Spinal cord (tissue), 10 donors: Measurements from ENCODE around the gene AGBL1. TPM values are rescaled to one million over a fixed set of nuclear protein-coding genes. Genes with fewer than 3 reads are reported as not detected.
"Not testable (repeated sequence)": the region's sequence is repeated elsewhere in the genome, so short reads cannot be mapped to it uniquely, and the experiment has no call there.

Experiments used
- DNase-seq, 6 donors: peaks; one replicate each; pipeline versions ENCODE4 v3.0.0 to v3.0.0-alpha.2; 2013 to 2015; ENCODE audit warnings: low spot score in 6 of 6, low read depth in 4 of 6
- H3K27ac ChIP-seq: one replicate; pipeline ENCODE4 v1.5.1; 2013; ENCODE audit warnings: low read depth, low read length, control low read depth
- H3K27me3 ChIP-seq: one replicate; pipeline ENCODE4 v1.6.1; 2013; ENCODE audit warnings: low read length; ENCODE audit not compliant: control insufficient read depth, insufficient read depth
- H3K36me3 ChIP-seq: one replicate; pipeline ENCODE4 v1.6.1; 2013; ENCODE audit warnings: low read length; ENCODE audit not compliant: control insufficient read depth, insufficient read depth
- H3K4me1 ChIP-seq: one replicate; pipeline ENCODE4 v1.6.1; 2013; ENCODE audit warnings: low read length; ENCODE audit not compliant: control insufficient read depth, insufficient read depth
- H3K4me3 ChIP-seq: one replicate; pipeline ENCODE4 v1.5.1; 2013; ENCODE audit warnings: low read depth, low read length, control low read depth
- H3K9me3 ChIP-seq: one replicate; pipeline ENCODE4 v1.6.1; 2013; ENCODE audit warnings: low read length; ENCODE audit not compliant: control insufficient read depth, insufficient read depth
- WGBS: methylation state at CpG from one replicate; pipeline ENCODE4 v1.1.5; 2013; ENCODE audit warnings: missing lambda C conversion rate; ENCODE audit not compliant: insufficient coverage; 5-methylcytosine and 5-hydroxymethylcytosine counted together
- polyA plus RNA-seq, 2 donors: library from polyadenylated mRNA; unstranded; fragments of 120-200 nt; gene quantifications; one replicate each; pipeline ENCODE4 v1.2.1, GENCODE V29; 2013; ENCODE audit not compliant: insufficient read length in 2 of 2
- total RNA-seq, 2 donors: library from RNA; depleted of rRNA in 1 of 2; stranded (reverse); fragments of 120-200 nt in 1 of 2; fragments of >200 nt in 1 of 2; gene quantifications; one replicate each; pipeline versions ENCODE4 v1.2.3 to v1.2.4, GENCODE V29; 2013 to 2014
- donor health status: healthy.

The AGBL1 gene
- total and polyA plus RNA-seq, 4 donors = 0.33 to 1.1 (median 0.45) TPM

DNA sequence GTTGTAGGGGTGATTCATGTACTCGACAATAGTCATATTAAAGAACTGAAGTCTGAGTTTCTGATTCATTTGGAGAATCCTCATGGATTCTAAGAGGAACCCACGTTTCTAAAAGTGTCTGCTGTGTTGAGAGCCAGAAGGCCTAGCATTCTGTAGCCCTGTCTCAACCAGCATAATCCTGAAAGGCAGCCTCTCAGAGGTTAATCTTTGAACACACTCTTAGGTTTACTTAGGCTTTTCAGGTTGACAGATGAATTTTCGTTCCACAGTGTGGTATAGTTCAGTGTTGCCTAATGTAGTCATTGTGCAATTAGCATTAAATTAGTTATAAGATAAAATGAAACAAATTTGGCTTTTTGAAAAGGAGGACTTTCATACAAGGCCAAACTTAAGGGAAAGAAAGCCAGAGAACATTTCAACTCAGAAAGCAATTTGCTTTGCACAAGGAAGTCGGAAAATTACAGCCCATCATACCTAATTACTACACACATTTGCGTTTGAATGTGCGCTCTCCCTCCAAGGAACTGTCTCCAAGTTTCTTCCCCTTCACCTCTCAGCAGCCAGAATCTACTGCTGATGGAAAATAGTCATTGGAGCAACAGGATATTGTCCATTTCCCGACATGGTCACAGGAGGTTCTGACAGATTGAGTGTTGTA lies 42.0 kb downstream of the AGBL1 start:
- Histone ChIP-seq H3K4me3 (no peak overlapping the region), H3K9me3 (no peaks in the 10 kb centered on the region), H3K4me1 (no peaks in the 10 kb centered on the region), H3K27ac (no peak overlapping the region), H3K36me3 (no peaks in the 10 kb centered on the region), H3K27me3 (no peaks in the 10 kb centered on the region)
- 74% methylated on average over 3 of the region's 7 CpGs for WGBS
- peak in 1 of 6 donors; percentile 13 for DNase-seq

GRCh38 chr15:86122691-86123391 lies 43.2 kb downstream of the AGBL1 start:
- not testable (repeated sequence) for H3K36me3 ChIP-seq, H3K4me3 ChIP-seq, H3K27ac ChIP-seq, H3K9me3 ChIP-seq, DNase-seq, H3K27me3 ChIP-seq, H3K4me1 ChIP-seq
- WGBS = 100% methylated on average over 2 of the region's 3 CpGs

DNA sequence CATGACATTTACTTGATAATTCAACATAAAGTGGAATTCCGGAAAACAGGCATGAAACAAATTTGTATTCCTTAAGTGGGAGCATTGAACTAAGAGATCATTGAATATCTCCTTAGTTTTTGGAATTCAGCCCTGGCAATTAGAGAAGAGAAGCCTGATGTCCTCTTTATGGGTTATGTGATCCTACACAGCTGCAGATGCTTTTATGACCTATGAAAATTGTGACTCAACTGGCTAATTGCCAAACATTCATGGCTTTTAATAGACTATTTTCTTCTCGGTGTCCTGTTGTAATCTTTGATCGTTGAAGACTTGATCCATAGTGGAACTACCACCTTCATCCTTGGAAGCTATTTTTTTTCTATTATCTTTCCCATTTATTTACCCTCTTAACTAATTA lies 46.1 kb downstream of the AGBL1 start:
- no peaks in the 10 kb centered on the region for H3K27me3 ChIP-seq
- no peaks in the 10 kb centered on the region for H3K36me3 ChIP-seq
- H3K27ac ChIP-seq = no peak overlapping the region
- DNase-seq = no peak
- H3K9me3 ChIP-seq = no peaks in the 10 kb centered on the region
- 87% methylated on average over 2 of the region's 3 CpGs for WGBS
- H3K4me3 ChIP-seq = no peak overlapping the region
- no peaks in the 10 kb centered on the region for H3K4me1 ChIP-seq

DNA sequence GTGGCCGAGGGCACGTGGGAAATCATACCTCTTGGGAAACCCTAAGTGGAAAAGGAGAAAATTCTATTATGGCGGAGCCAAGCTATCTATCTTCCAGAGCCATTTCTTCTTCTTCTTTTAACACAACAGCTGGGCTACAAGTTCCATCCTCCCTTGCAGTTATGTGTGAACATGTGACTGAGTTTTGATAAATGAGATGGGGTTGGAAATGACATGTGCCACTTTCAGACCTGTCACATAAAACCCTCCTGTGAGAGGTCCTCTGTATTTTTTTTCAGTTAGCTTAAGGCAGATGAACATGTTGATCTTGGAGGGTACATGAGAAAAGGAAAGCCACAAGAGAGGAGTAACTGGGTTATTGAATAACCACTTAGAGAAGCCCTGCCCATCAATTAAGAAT lies 47.9 kb downstream of the AGBL1 start:
- no CpG with 5 or more reads among the region's 3 CpGs for WGBS
- Histone ChIP-seq H3K4me1 (no peaks in the 10 kb centered on the region), H3K27ac (no peak overlapping the region), H3K4me3 (no peak overlapping the region), H3K9me3 (no peaks in the 10 kb centered on the region), H3K36me3 (no peaks in the 10 kb centered on the region), H3K27me3 (no peaks in the 10 kb centered on the region)
- no peak for DNase-seq

DNA sequence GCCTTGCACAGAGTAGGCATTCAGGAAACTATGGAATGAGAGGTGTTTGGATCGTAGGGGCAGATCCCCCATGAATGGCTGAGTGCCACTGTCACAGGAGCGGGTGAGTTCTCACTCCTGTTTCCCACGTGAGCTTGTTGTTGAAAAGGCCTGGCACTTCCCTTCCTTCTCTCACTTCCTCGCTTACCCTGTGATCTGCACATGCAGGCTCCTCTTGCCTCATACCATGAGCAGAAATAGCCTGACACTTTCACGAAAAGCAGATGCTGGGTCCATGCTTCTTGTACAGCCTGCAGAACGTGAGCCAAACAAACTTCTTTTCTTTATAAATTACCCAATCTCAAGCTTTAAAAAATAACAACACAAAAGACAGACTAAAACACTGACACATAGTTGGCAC lies 55.4 kb downstream of the AGBL1 start:
- Histone ChIP-seq H3K27me3 (no peaks in the 10 kb centered on the region), H3K9me3 (no peaks in the 10 kb centered on the region), H3K4me1 (no peaks in the 10 kb centered on the region), H3K36me3 (no peaks in the 10 kb centered on the region), H3K4me3 (no peak overlapping the region), H3K27ac (no peak overlapping the region)
- peak in 1 of 6 donors; percentile 13 for DNase-seq
- 48% methylated on average over 4 of the region's 6 CpGs for WGBS

- Histone ChIP-seq H3K27me3 (no peaks in the 10 kb centered on the region), H3K9me3 (no peaks in the 10 kb centered on the region), H3K27ac (no peak overlapping the region), H3K4me3 (no peak overlapping the region), H3K4me1 (no peaks in the 10 kb centered on the region), H3K36me3 (no peaks in the 10 kb centered on the region)
- WGBS = no CpG with 5 or more reads among the region's 2 CpGs
- DNase-seq = no peak
These were observed 57.2 kb downstream of the AGBL1 start for GRCh38 chr15:86136861-86137260.

GRCh38 chr15:86138798-86139197 lies 59.1 kb downstream of the AGBL1 start:
- no peaks in the 10 kb centered on the region for H3K4me1 ChIP-seq
- no CpG with 5 or more reads among the region's 3 CpGs for WGBS
- no peaks in the 10 kb centered on the region for H3K27me3 ChIP-seq
- no peak overlapping the region for H3K27ac ChIP-seq
- no peaks in the 10 kb centered on the region for H3K36me3 ChIP-seq
- no peak for DNase-seq
- no peaks in the 10 kb centered on the region for H3K9me3 ChIP-seq
- no peak overlapping the region for H3K4me3 ChIP-seq

DNA sequence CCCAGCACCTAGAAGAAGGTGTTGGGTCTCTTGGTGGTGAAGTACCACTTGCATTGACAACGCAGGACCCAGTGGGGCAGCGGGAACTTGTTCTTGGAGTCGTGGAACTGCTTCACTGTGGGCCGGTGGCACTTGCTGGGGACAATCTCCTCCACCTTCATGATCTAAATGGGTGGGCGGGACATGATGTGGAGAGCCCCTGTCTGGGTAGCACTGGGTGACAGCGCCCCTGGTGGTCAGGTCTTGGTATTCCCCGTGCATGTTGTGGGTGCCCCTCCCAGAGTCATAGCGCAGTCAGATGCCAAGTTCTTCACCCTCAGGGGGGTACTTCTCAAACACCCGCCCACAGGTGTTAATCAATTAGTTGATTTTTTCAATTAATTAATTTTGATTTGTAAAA lies 60.2 kb downstream of the AGBL1 start:
- no peaks in the 10 kb centered on the region for H3K27me3 ChIP-seq
- no peak overlapping the region for H3K27ac ChIP-seq
- H3K36me3 ChIP-seq = no peaks in the 10 kb centered on the region
- no peak overlapping the region for H3K4me3 ChIP-seq
- 58% methylated on average over 4 of the region's 9 CpGs for WGBS
- H3K9me3 ChIP-seq = no peaks in the 10 kb centered on the region
- no peak for DNase-seq
- no peaks in the 10 kb centered on the region for H3K4me1 ChIP-seq

DNA sequence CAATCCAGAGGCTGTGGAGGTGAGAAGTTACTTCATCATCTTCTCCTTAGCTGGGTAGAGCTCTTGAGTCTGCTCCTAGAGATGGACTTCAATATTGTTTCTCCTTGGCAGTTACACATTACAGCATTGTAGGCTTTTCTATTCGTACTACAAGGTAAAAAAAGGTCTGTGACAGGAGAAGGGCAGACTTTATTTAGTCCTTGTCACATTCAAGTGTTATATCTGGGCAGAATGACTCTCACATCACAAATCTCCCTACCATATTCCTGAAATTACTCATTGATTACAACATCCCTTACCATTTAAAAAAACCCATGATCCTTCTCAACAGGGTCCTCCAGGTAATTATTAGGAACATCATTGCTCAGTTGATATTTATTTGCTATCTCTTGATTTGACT lies 75.0 kb downstream of the AGBL1 start:
- no peak for DNase-seq
- Histone ChIP-seq H3K27me3 (no peaks in the 10 kb centered on the region), H3K4me3 (no peak overlapping the region), H3K4me1 (no peaks in the 10 kb centered on the region), H3K27ac (no peak overlapping the region), H3K9me3 (no peaks in the 10 kb centered on the region), H3K36me3 (no peaks in the 10 kb centered on the region)
- 100% methylated on average over 1 of the region's 1 CpG for WGBS

GRCh38 chr15:86155551-86155950 lies 75.9 kb downstream of the AGBL1 start:
- no peaks in the 10 kb centered on the region for H3K27me3 ChIP-seq
- peak in 1 of 6 donors; percentile 9 for DNase-seq
- H3K4me3 ChIP-seq = no peak overlapping the region
- no peaks in the 10 kb centered on the region for H3K36me3 ChIP-seq
- H3K27ac ChIP-seq = no peak overlapping the region
- no peaks in the 10 kb centered on the region for H3K4me1 ChIP-seq
- WGBS = no CpG with 5 or more reads among the region's 3 CpGs
- H3K9me3 ChIP-seq = no peaks in the 10 kb centered on the region
